GM18907 (cell line): ENCODE measurements around the gene SUN3.
A peak's percentile ranks its signal among the peaks of the same experiment; 100 is the strongest.

Experiments
- ATAC-seq: cut with Tn5 transposase; IDR thresholded peaks from one replicate; pipeline ENCODE4 v1.9.1; 2021; ENCODE audit warnings: mild to moderate bottlenecking, moderate library complexity; ENCODE audit not compliant: unreplicated experiment

SUN3 gene

DNA sequence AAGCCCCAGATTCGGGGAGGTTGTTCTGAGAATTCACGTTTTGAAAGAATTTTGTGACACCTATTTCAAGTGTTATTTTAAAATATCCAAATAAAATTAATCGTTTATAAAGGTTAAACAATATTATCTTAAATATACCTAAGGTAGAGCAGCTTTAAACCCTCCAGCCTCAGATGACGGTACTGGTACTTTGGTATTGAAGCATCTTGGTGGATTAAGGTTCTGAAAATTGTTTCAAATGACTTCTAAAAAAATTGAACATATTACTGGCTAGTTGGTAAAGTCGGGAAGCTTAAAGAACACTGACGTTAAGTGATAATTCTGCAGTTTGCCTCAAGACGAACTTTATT is 49.1 kb downstream of the SUN3 start:
- no peak for ATAC-seq

DNA sequence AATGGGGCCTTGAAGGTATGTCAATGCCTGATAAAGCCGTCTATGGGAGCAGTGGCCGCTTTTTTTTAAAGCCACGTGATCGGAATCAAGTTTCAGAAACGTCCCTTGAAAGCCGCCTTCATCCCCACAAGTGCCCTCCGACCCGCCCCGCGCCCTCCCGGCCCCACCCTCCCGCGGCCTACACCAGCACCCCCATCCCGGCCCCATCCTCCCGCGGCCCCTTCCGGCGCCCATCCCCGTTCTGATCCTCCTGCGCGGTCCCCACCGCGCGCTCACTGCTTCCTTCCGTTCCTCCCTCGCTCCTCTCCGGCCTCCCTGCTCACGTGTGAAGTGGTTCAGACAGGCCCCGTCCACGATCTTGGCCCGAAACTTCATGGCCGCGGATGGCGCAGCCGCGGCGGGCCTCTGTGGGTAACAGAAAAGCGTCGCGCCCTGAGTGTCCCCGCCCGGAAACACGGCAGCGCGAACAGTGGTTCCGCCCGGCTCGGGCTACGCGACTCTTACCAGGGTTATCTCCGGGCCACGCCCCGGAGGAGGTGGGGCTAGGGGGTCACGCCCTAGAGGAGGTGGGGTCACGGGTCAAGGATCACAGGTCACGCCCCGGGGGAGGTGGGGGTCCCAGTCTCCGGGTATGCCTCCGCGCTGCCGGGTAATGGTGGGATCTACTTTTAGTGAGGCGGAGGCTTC is 49.6 kb downstream of the SUN3 start, which contains the start of gene HUS1:
TSS of gene HUS1 (minus strand) at position 471 of the 687 bp plus-strand sequence. CDS start at position 375, 96 bp downstream.
- peak; percentile 99 for ATAC-seq

DNA sequence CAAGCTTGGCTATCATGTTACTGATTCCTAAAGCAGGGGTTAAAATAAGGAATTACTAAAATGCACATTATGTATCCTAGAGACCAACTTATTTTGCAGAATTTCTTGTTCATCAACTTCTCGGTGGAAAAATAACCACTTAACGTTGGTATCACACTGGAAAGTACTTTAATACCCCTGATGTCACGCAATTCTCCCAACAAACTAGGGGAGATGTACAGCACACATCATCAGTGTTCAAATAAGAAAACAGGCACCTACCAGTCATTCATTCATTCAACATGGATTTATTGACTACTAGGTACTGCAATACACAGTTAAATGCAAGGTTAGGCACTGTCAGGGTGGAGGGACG is 50.1 kb downstream of the SUN3 start:
- no peak for ATAC-seq

DNA sequence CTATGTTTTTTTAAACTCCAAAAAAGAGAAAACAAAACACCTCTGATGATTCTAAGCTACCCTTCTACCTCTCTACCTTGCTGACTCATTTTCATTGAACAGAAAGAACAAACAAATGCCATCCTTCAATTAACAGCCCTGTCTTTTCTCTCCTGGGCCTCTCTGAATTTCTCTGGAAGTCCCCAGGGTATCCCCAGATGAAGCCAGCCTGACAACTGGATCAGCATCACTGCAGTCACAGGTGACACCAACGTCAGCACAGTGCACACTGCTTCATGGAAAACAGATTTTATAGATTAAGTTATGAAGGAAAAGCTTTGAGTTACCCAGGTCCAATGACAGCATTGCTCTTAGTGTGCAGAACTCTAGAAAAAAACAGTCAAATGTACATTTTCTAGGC is 55.2 kb downstream of the SUN3 start:
- ATAC-seq: peak; percentile 48

DNA sequence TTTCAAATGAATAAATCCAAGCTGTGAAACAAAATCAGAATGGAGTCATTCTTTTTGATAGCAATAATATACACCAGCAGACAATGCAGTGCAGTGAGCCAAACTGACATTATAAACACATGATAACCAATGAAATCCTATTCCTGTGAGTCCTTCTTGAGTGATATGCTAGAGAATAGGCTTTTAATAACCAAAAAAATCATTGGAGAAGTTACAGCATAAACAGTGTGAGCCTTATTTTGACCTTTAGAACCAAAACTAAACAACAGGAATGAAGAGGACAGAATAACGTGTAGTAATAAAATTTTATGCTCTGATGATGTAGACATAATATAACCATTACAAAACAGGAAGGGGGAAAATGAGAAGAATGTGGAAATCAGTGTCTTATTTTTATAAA is 58.1 kb downstream of the SUN3 start:
- no peak for ATAC-seq

DNA sequence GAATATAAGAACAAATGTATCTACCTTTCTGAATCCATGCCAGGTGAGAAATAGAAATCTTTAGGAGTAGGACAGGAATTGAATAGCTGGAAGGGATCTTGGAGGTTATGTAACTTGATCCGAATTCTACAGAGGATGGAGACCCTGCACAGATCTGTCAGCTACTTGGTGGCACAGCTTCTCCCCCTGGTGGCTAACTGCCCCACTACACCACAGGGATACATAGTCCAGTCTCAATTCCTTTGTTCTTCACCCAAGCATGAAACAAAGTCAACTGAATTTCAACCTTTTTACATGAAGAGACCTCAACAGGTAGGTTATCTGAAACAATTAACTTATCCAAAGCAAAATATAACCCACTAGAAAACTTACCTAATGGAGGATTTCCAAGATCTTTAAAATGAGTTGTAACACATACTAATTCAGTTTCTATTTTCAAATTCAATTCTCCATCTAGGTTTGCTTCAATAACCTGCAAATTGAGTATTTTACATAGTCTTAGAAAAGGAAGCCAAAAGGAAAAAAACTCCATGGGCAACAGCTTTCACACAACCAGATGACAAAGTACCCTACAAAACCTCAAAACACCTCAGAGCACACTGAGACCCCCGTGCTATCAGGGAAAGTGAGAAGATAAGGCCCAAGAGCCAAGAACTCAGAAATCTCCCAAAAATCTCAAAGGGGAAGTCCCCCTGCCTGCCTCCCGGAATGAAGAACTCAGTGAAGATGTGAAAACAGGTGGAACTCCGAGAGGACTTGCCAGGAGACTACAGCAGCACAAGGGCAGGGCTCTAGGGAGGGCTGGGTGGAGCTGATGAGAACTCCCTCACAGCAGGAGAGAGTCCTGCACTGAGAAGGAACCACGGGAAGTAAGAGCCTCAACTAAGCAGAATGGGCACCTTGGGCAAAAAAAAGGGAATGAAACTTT is 59.8 kb downstream of the SUN3 start:
- peak; percentile 82 for ATAC-seq

DNA sequence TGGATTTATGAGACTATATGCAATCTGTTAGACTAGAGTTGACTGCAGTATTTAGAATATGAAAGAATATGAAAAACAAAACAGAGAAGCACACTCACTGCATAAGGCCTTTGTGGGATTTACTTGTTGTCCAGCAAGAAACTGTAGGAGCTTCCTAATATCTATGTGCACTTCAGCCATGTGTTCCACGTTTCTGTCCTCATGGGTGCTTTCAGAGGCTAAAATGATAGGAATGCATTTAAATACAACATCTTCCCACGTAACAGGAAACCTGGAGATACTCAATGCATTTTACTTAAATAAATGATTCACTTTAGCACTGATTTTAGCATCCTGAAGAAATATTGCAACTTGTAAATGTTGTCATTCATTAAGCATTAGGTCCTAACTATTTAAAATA is 61.2 kb downstream of the SUN3 start:
- no peak for ATAC-seq

DNA sequence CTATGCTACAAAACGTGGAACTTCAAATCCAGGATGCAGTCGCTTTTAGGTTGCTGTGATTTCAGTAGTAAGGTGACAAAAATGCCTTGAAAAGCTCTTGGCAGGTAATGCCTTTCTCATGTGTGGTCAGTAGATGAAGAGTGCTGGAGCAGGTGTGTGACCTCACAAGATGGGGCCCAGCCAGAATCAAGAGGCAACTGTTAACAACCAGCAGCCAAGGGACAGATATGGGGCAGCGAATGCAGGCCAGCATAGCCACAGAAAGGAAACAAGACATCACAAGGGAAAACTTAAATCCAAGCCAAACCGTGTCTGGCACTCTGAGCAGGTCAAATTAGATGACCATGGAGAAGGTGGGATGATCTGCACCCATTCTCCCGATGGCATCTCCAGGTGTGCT is 61.8 kb downstream of the SUN3 start:
- ATAC-seq: no peak

DNA sequence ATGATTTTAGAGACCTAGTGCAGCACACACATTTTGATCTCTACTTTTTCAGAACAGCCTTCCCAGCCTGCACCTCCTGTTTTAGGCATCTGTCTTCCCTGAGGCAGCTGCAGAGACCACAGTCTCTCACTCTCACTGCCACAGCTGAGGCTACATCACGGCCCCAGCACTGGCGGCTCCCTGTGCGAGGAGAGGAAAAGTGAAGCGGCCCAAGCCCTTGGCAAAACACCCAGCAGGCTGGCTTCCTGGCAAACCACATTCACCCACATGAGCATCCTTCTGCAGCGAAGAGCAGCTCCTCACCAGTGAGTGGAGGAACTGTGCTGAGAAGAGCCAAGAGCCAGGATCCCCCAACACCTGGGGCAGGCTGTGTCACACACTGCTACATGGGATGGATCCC is 63.5 kb downstream of the SUN3 start:
- no peak for ATAC-seq

DNA sequence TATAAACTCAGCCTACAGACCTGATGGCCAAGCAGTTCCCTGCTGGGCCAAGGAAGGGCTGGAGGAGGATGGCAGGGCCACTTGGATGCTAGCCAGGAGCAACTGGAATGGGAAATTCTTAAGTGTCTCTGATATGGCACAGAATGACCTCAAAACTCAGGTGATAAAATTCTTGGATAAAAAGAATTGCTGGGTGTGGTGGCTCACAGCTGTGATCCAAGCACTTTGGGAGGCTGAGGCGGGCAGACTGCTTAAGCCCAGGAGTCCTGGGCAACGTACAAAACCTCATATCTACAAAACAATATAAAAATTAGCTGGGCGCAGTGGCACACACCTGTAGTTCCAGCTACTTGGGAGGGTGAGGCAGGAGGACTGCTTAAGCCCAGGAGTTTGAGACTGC is 66.6 kb downstream of the SUN3 start:
- no peak for ATAC-seq

DNA sequence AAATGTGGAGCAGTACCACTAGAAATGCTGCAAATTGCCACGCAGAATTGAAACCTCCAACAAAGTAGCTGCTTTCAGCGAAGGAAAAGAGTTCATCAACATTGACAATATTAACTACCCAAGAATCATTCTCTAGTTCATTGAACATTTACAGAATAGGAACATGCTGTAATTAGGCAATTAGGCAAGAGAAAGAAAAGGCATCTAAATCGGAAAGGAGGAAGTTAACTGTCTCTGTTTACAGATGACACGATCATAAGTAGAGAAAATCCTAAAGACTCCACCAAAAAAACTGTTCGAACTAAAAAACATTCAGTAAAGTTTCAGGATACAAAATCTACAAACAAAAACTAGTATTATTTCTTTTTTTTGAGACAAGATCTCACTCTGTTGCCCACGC is 71.8 kb downstream of the SUN3 start:
- no peak for ATAC-seq

DNA sequence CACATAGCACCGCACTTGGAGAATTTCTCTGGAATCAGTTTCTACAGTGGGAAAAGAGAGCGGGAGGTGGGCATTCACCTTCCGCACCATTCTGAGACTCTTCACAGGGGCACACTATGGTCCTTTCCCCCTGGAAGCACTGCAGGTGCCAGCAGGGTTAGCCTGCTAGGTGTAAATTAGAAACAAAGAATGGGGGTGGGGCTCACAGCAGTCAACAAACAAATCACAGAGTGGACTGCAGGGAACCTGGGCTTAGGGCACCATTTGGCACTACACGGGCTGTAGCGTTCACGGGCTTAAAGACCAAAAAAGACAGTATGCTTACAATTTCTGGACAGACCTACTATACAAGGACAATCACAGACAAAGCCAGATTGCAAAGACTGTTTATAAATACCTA is 72.7 kb downstream of the SUN3 start:
- ATAC-seq: no peak

DNA sequence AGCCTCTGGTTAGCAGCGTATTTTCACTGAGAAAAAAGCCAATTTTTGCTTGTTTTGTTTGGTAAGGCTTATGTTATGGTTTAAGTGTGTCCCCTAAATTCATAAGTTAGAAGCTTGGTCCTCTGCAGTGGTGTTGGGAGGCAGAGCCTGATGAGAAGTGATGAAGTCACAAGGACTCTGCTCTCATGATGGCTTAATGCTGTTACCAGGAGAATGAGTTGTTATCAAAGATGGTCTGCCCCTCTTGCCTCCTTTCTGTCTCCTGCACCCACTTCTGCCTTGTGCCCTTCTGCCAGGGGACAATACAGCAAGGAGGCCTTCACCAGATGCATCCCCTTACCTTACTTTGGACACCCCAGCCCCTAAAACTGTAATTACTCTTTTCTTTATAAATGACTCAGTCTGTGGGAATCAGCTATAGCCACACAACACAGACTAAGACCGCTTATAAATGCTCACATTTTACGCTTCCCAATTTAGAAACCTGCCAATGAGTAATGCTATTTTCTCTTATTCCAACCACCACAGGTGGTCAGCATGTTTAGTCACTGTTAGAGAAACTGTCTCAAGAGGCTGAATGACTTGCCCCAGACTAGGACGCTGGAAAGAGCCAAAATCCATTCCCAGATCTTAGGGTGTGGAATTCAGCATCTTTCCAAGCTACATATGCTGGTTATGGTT is 74.5 kb downstream of the SUN3 start:
- ATAC-seq: peak; percentile 17

DNA sequence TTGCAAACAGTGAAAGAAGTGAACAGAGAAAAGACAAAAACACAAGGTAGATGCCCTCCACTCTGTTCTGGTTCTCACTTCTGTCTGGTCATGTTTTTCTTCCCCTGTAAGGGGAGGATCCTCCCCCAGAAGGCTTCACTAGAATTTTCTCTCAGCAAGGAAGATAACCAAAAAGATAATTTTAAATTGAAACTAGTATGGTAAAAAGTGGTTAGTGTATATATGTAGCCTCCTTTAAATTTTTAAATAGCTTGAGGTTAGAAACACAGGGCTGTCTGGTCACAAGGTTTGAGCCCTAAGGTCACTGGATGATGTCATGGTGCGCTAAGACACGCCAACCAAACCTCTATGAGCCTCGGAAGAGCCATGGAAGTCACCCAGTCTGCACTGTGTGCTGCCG is 75.1 kb downstream of the SUN3 start:
- peak; percentile 43 for ATAC-seq

DNA sequence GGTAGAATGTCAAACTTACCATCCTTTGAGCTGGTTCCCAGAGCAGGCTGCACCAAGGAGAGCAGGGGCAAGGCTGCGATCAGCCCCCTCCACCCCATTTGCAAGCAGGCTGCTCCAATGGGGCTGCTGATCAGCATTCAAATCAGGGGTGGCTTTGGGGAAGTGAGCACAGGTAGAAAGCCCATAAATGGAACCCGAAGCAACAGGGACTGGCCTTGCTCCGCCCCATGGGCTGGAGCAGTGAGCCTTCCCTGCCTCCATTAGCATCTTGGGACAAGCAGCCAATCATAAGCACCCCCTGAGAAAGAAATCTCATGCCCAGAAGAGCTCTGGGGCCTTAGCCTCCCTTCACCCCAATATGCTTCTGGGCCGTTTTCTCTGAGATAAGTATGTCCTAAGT is 76.7 kb downstream of the SUN3 start:
- ATAC-seq: no peak

DNA sequence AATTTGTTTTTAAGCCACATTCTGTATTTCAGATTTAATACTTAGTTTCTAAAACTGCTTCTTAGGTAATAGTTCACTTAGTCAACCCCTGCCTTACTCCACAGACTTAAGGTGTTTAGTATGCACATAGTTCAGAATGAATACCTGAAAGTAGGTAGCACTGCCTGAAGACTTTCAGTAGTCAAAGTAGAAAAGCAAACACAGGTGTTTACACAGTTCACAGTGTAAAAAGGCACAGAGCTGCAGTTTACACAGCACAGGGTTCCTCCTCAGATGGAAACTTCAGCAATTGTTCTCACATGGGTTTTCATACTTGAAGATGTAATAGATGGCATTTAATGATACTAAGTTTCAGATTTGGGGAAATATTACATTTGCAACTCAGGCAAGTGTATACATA is 77.5 kb downstream of the SUN3 start:
- no peak for ATAC-seq

DNA sequence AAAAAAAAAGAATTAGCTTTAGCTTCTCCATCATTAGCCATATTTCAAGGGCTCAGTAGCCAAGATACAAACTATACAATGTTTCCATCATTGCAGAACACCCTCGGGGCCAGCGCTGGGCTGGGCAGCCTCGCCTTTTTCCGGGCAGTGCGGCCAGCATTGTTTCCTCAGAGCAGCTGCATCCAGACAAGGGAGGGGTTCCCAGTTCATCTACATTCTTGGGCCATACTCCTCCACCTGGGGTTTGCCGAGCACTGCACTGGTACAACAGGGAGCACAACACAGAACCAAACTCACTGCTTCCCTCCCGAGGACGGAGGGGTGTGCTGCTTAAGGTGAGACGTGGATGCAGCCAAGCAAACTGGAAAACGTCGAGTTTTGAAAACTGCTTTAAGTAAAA is 78.2 kb downstream of the SUN3 start:
- no peak for ATAC-seq

DNA sequence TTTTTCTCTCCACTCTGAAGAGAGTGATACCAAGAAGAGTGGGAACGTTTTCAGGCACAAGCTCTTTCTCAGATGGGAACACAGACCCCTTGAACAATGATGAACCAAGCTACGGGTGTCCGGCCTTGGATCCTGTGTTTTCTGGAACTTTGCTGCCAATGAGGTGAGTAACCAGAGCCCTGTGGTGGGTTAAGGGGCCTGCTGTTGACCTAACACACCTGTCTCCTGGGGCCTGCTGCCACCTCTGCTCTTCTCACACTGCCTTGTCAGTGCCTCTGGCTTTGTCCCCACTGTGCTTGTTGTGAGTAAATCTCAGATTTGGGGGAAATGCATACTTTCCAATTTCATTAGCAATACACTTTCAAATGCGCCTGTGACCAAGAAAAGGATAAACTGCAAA is 79.2 kb downstream of the SUN3 start:
- no peak for ATAC-seq

DNA sequence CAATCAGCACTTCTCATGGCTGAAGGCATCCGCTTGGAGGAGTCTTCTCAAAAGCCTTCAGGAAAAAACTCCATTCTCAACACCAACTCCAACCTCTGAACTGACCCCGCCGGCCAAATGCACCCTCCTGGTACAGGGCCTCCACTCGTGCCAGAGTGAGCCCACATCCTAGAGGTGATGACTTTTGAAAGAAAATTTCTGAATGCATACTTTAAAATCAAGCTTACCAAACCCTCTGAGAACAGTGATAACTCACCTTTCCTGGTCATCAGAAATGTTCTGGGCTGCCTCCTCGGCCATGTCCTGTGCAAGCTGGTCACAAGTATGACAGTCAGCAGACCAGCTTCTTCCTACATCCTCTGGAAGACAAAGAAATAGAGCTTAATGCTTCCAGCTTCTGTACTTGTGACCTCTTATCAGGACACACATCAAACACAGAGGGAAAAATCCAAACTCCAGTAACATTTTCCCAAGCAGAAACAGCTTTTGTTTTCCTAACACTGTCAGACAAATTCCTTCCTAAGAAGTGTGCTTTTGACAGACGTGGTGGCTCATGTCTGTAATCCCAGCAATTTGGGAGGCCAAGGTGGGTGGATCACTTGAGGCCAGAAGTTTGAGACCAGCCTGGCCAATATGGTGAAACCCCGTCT is 80.6 kb downstream of the SUN3 start, which contains the start of gene PKD1L1:
TSS of gene PKD1L1 (minus strand) at position 326 of the 650 bp plus-strand sequence. CDS start at position 300, 26 bp downstream.
- ATAC-seq: no peak

DNA sequence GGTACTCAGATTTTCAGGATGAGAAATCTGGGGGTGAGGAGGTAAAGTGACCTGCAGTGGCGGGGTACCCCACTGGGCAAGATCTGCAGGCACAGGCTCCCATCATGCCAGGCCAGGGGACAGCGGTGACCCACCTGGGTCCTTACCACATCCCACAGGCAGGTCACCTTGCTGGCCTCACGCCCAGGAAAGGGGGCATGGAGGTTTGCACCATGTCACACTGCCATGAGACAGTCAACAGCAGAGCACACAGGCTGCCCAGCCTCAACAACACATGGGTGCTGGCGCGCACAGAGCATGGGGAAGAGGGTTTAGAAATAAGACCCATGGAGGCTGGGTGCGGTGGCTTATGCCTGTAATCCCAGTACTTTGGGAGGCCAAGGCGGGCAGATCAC is 81.6 kb downstream of the SUN3 start:
- no peak for ATAC-seq
